ENCODE data around the gene MUC7. TPM values are rescaled to one million over a fixed set of nuclear protein-coding genes. Genes with fewer than 3 reads are reported as not detected.

The MUC7 gene
- total and polyA plus RNA-seq, 2 experiments from 2014 or later, result not detected

DNA sequence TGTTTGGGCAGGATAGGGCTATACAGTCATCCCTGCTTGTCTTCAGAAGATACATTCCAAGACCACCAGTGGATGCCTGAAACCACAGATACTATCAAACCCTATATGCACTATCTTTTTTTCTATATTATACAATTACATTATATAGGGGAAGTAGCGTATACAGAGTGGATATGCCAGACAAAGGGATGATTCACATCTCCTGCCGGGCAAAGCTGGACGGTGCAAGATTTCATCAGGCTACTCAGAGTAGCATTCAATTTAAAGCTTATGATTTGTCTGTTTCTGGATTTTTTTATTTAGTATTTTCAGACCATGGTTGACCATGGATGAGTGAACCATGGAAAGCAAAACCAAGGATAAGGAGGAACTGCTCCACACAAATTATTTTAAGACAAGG is 39.4 kb downstream of the MUC7 start:
- Histone ChIP-seq H3K36me3 (replicated peaks; ENCODE audit: insufficient read depth, low read depth) (no peaks in the 10 kb centered on the region), H3K79me2 (no peaks in the 10 kb centered on the region), H3K9me2 (replicated peaks; ENCODE audit: insufficient read depth) (no peaks in the 10 kb centered on the region), H3K27ac (no peak overlapping the region), H3K4me1 (ENCODE audit: insufficient read depth) (no peaks in the 10 kb centered on the region), H3K9me3 (ENCODE audit: low read depth) (no peaks in the 10 kb centered on the region), H4K20me1 (ENCODE audit: insufficient read depth, poor library complexity, severe bottlenecking) (no peaks in the 10 kb centered on the region), H3K27me3 (peaks cover 2% of the 10 kb centered on the region), H3K4me3 (no peak overlapping the region), H3K4me2 (no peak overlapping the region), H2AFZ (no peak overlapping the region)
- TF ChIP-seq, protein P1, sequence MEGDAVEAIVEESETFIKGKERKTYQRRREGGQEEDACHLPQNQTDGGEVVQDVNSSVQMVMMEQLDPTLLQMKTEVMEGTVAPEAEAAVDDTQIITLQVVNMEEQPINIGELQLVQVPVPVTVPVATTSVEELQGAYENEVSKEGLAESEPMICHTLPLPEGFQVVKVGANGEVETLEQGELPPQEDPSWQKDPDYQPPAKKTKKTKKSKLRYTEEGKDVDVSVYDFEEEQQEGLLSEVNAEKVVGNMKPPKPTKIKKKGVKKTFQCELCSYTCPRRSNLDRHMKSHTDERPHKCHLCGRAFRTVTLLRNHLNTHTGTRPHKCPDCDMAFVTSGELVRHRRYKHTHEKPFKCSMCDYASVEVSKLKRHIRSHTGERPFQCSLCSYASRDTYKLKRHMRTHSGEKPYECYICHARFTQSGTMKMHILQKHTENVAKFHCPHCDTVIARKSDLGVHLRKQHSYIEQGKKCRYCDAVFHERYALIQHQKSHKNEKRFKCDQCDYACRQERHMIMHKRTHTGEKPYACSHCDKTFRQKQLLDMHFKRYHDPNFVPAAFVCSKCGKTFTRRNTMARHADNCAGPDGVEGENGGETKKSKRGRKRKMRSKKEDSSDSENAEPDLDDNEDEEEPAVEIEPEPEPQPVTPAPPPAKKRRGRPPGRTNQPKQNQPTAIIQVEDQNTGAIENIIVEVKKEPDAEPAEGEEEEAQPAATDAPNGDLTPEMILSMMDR (IDR thresholded peaks at IDR 0.05; ENCODE audit: poor library complexity), result no peak
- no peak for TF ChIP-seq EZH2 (IDR thresholded peaks at IDR 0.05; ENCODE audit: borderline replicate concordance)
- no peak for TF ChIP-seq EZH2phosphoT487 (IDR thresholded peaks at IDR 0.05; ENCODE audit: low read depth, severe bottlenecking, unreplicated experiment)
- 91% methylated on average over 3 of the region's 3 CpGs for WGBS (ENCODE audit: low lambda C conversion rate, missing lambda C conversion rate)
- DNase-seq (ENCODE audit: low spot score), result no peak

DNA sequence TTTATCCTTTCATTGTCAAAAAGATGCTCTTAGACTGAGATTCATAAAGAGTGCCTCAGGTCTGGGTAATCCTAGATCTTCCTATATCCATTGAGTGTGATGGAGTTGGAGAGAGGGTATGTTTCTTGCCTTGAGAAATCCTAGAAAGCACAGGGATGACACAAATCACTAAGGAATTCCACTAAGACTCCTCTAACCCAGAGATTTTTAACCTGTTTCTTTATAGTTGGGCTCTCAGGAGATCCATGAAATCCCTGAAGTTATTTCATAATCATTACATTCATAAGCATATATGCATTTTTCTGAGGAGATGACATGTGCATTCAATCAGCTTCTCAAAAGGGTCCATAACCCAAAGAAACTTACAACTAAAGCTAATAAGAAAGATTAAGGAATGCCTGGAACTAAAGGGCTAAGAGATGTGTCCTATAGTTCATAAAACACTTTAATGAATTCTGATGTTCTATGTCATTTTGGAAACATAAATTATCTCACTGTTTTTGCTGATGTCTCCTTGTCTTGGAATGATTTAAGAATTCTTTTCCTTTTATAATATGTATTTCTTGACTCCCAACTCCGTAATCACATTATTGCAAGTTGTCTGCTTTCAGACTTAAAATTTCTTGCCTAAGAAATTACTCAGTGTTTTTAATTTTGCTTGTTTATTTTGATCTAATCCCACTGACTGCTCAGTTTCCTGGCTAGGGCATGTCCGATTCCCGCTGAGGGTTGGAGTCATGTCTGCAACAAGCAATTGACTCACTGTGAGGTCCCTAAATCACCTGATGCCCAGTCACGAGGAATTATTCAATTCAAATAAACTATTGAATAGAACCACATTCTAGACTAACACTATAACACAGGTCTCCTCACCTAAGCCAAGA is 43.6 kb downstream of the MUC7 start:
- no peaks in the 10 kb centered on the region for H3K36me3 ChIP-seq (replicated peaks; ENCODE audit: insufficient read depth, low read depth)
- DNase-seq (ENCODE audit: low spot score), result no peak
- no peaks in the 10 kb centered on the region for H3K9me2 ChIP-seq (replicated peaks; ENCODE audit: insufficient read depth)
- WGBS (ENCODE audit: low lambda C conversion rate, missing lambda C conversion rate), result 69% methylated on average over 4 of the region's 4 CpGs
- H2AFZ ChIP-seq, result no peak overlapping the region
- no peaks in the 10 kb centered on the region for H3K27me3 ChIP-seq
- no peaks in the 10 kb centered on the region for H3K4me1 ChIP-seq (ENCODE audit: insufficient read depth)
- TF ChIP-seq EZH2 (IDR thresholded peaks at IDR 0.05; ENCODE audit: borderline replicate concordance) (no peak), EZH2phosphoT487 (IDR thresholded peaks at IDR 0.05; ENCODE audit: low read depth, severe bottlenecking, unreplicated experiment) (no peak)
- TF ChIP-seq, protein P1 (IDR thresholded peaks at IDR 0.05; ENCODE audit: poor library complexity), result no peak
- H3K79me2 ChIP-seq, result no peaks in the 10 kb centered on the region
- no peaks in the 10 kb centered on the region for H3K9me3 ChIP-seq (ENCODE audit: low read depth)
- H3K27ac ChIP-seq, result no peak overlapping the region
- no peak overlapping the region for H3K4me2 ChIP-seq
- no peak overlapping the region for H3K4me3 ChIP-seq
- no peaks in the 10 kb centered on the region for H4K20me1 ChIP-seq (ENCODE audit: insufficient read depth, poor library complexity, severe bottlenecking)

DNA sequence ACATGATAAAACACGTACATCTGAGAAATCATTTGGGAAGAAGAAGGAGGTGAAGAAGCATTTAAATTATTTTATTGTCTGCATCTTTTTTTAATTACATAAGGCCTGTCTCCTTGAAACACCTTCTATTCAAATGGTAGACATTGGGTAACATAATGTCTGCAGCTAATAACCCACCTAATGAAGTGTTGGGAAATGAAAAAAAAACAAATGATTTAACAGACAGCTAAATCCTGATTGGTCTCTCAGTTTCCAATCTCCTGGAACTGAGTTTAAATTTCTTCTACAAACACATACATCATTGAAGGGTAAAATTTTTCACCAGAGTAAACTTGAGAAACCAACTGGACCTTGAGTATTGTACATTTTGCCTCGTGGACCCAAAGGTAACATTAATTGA is 46.3 kb downstream of the MUC7 start, which contains the start of gene AMTN:
Gene AMTN, plus strand, starts transcription at position 301 of the 400 bp plus-strand sequence. CDS start 209 bp downstream, outside the sequence.
- Histone ChIP-seq H2AFZ (no peak within 1 kb of the TSS), H3K27ac (no peak within 1 kb of the TSS), H3K79me2 (no peaks in the 10 kb centered on the region), H3K4me2 (no peak within 1 kb of the TSS), H3K27me3 (no peaks in the 10 kb centered on the region), H3K36me3 (replicated peaks; ENCODE audit: insufficient read depth, low read depth) (no peaks in the 10 kb centered on the region), H3K9me2 (replicated peaks; ENCODE audit: insufficient read depth) (no peaks in the 10 kb centered on the region), H3K4me3 (no peak within 1 kb of the TSS), H3K4me1 (ENCODE audit: insufficient read depth) (no peaks in the 10 kb centered on the region), H4K20me1 (ENCODE audit: insufficient read depth, poor library complexity, severe bottlenecking) (no peaks in the 10 kb centered on the region), H3K9me3 (ENCODE audit: low read depth) (no peaks in the 10 kb centered on the region)
- TF ChIP-seq, protein P1 (IDR thresholded peaks at IDR 0.05; ENCODE audit: poor library complexity), result no peak
- TF ChIP-seq EZH2phosphoT487 (IDR thresholded peaks at IDR 0.05; ENCODE audit: low read depth, severe bottlenecking, unreplicated experiment), result no peak
- TF ChIP-seq EZH2 (IDR thresholded peaks at IDR 0.05; ENCODE audit: borderline replicate concordance), result no peak
- no peak for DNase-seq (ENCODE audit: low spot score)
- 79% methylated on average over 2 of the region's 2 CpGs for WGBS (ENCODE audit: low lambda C conversion rate, missing lambda C conversion rate)
